SK-N-SH (cell line): ENCODE measurements around the gene CRMP1.

Source experiments
- JUND ChIP-seq: IDR thresholded peaks from 2 replicates; pipeline ENCODE4 v1.4.0; 2012
- MEF2A ChIP-seq: IDR thresholded peaks from 2 replicates; pipeline ENCODE4 v1.4.0; 2012; ENCODE audit warnings: low read depth, borderline replicate concordance
- RAD21 ChIP-seq: IDR thresholded peaks from 2 replicates; pipeline ENCODE4 v1.6.1; 2012; ENCODE audit warnings: mild to moderate bottlenecking, low read length
- RFX5 ChIP-seq: IDR thresholded peaks from 2 replicates; pipeline ENCODE4 v1.6.1; 2012; ENCODE audit warnings: mild to moderate bottlenecking, improper control_type of control experiment, low read length
- SIN3A ChIP-seq: IDR thresholded peaks from 2 replicates; pipeline ENCODE4 v1.6.1; 2012; ENCODE audit warnings: low read depth, mild to moderate bottlenecking, low read length, moderate library complexity, borderline replicate concordance
- TAF1 ChIP-seq: IDR thresholded peaks from 2 replicates; pipeline ENCODE4 v1.6.1; 2012; ENCODE audit warnings: low read depth, mild to moderate bottlenecking, low read length, moderate library complexity, borderline replicate concordance
- TF ChIP-seq, protein P1 (sequence below): fragments of 200-600 bp; sonication (generic); IDR thresholded peaks from 2 replicates; pipeline ENCODE4 v1.6.1; 2017; ENCODE audit warnings: antibody characterized with exemption, mild to moderate bottlenecking, moderate library complexity

DNA sequence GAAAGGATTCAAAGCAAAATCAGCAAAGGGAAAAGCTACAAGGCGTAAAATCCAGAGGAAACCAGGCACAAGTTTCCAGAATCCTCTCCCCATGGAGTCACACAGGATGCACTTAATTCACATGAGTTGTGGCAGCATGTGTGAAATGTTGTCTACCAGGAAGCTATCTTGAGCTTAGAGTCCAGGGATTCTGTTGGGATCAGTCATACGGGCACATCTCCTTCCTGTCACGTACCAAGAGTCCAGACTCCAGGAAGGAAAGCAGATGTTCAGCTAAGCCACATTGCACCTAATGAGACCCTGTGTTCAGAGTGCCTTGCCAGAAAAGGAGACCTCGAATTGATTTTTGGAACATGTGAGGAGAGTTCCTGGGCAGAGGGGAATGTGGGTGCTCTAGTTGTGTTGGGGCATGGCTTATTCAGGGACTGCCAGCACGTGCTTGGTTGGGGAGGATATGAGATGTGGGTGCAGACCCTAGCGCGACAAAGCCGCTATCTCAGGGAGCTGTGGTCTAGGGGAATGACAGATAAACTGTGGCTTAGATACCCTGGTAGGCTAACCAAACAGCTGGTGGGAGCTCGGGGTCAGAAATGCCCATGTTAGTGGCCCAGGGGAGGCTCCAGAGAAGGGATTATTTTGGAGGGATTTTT lies 111.9 kb downstream of the CRMP1 start:
- TF ChIP-seq MEF2A (no peak), SIN3A (no peak), JUND (no peak), TAF1 (no peak), RAD21 (no peak), RFX5 (no peak)
- TF ChIP-seq, protein P1, sequence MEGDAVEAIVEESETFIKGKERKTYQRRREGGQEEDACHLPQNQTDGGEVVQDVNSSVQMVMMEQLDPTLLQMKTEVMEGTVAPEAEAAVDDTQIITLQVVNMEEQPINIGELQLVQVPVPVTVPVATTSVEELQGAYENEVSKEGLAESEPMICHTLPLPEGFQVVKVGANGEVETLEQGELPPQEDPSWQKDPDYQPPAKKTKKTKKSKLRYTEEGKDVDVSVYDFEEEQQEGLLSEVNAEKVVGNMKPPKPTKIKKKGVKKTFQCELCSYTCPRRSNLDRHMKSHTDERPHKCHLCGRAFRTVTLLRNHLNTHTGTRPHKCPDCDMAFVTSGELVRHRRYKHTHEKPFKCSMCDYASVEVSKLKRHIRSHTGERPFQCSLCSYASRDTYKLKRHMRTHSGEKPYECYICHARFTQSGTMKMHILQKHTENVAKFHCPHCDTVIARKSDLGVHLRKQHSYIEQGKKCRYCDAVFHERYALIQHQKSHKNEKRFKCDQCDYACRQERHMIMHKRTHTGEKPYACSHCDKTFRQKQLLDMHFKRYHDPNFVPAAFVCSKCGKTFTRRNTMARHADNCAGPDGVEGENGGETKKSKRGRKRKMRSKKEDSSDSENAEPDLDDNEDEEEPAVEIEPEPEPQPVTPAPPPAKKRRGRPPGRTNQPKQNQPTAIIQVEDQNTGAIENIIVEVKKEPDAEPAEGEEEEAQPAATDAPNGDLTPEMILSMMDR, result no peak
